Heart left ventricle (tissue), 13 donors: ENCODE results near the gene LRP5.

Experiments
- CTCF ChIP-seq, 12 donors: fragments of 200-600 bp; sonication (generic) in 4 of 12; IDR thresholded peaks; one replicate each; pipeline versions ENCODE4 v1.5.0 to v1.8.0; 2018 to 2022; ENCODE audit warnings: antibody characterized with exemption in 12 of 12, mild to moderate bottlenecking in 5 of 12
- POLR2A ChIP-seq, 2 donors: fragments of 450-650 bp; IDR thresholded peaks; one replicate each; pipeline ENCODE4 v1.6.1; 2017; ENCODE audit warnings: antibody characterized with exemption in 2 of 2, mild to moderate bottlenecking in 2 of 2, moderate library complexity in 2 of 2
- donor health status: ischemic (EF 13 %, LVEDD 7.1; RV severe dilation, severe dysfunction).
- donor health status: DM: no; HTN: yes; CAD: no.
- donor health status: DM: no; HTN: no; CAD: no.
- donor health status: ischemic (EF 25% LVEDD 6.9; RV normal size, moderate dysfunction).
- donor health status: ischemic (EF 25% LVEDD 5.7; RV mildly dilated, moderate dysfunction).
- donor health status: ischemic (EF 35%, LVEDD 5.7; RV mildly dilated, moderate dysfunction).
- donor health status: nonischemic (EF 11% LVEDD 7.7; RV severe dilation, severe dysfunction).
- donor health status: DM: yes; HTN: yes; CAD: no.
- donor health status: PGD.
- donor health status: ischemic (EF 29% LVEDD 5.4; RV normal size, mild dysfunction).
- donor health status: nonischemic (EF 23%, LVEDD 6.1; RV moderate dilation, normal function).

- TF ChIP-seq CTCF (IDR thresholded peaks at IDR 0.05) (no peak), POLR2A (IDR thresholded peaks at IDR 0.05) (no peak)
These were observed 31.4 kb downstream of the LRP5 start for GRCh38 chr11:68343761-68344256.
